HepG2 (cell line): ENCODE measurements around the gene FRMD8. TPM values are rescaled to one million over a fixed set of nuclear protein-coding genes. Genes with fewer than 3 reads are reported as not detected.
A peak's percentile ranks its signal among the peaks of the same experiment; 100 is the strongest.

Experiments used
- ASH2L ChIP-seq: fragments of 300-600, 200-600 bp; sonication (generic); IDR thresholded peaks from 2 replicates; pipeline ENCODE4 v1.7.0; 2017; ENCODE audit warnings: low read depth, mild to moderate bottlenecking, moderate library complexity, mixed read lengths, low read length; ENCODE audit not compliant: insufficient read length
- HDAC1 ChIP-seq: sonication (generic); formaldehyde crosslinking; IDR thresholded peaks from 2 replicates; pipeline ENCODE4 v1.5.1; 2020; ENCODE audit warnings: mild to moderate bottlenecking, missing genetic modification reagents
- POLR2AphosphoS5 ChIP-seq: IDR thresholded peaks from 2 replicates; pipeline ENCODE4 v1.6.1; 2012; ENCODE audit warnings: low read depth, low read length
- RAD21 ChIP-seq: fragments of 450-650 bp; formaldehyde crosslinking; IDR thresholded peaks from 2 replicates; pipeline ENCODE4 v1.5.0; 2020; ENCODE audit warnings: mild to moderate bottlenecking
- RBFOX2 ChIP-seq: fragments of 200-400 bp; formaldehyde crosslinking; IDR thresholded peaks from 2 replicates; pipeline ENCODE4 v1.6.1; 2017; ENCODE audit warnings: low read depth, mild to moderate bottlenecking, low read length
- SAFB2 ChIP-seq: sonication (generic); formaldehyde crosslinking; IDR thresholded peaks from 2 replicates; pipeline ENCODE4 v1.5.1; 2020; ENCODE audit warnings: missing genetic modification reagents, low read depth, mild to moderate bottlenecking, borderline replicate concordance
- SNRNP70 ChIP-seq: fragments of 200-400 bp; formaldehyde crosslinking; IDR thresholded peaks from 2 replicates; pipeline ENCODE4 v1.6.1; 2017; ENCODE audit warnings: mild to moderate bottlenecking, low read depth, low read length, moderate library complexity
- ZC3H4 ChIP-seq: sonication (generic); formaldehyde crosslinking; IDR thresholded peaks from 2 replicates; pipeline ENCODE4 v1.4.0; 2020; ENCODE audit warnings: missing genetic modification reagents, borderline replicate concordance
- ZFP36L1 ChIP-seq: sonication (generic); formaldehyde crosslinking; IDR thresholded peaks from 2 replicates; pipeline ENCODE4 v1.8.0; 2022; ENCODE audit warnings: mild to moderate bottlenecking, missing genetic modification reagents, moderate library complexity
- ZNF569 ChIP-seq: sonication (generic); formaldehyde crosslinking; IDR thresholded peaks from 2 replicates; pipeline ENCODE4 v1.5.0; 2020; ENCODE audit warnings: mild to moderate bottlenecking, missing genetic modification reagents, moderate library complexity, borderline replicate concordance
- ZNF766 ChIP-seq: sonication (generic); formaldehyde crosslinking; IDR thresholded peaks from 2 replicates; pipeline ENCODE4 v1.5.0; 2020; ENCODE audit warnings: missing genetic modification reagents, borderline replicate concordance
- polyA plus RNA-seq, 8 experiments: library from polyadenylated mRNA; depleted of rRNA in 3 of 8; stranded (reverse) in 7 of 8; unstranded in 1 of 8; fragments of >200 nt; fragmentation: Illumina TruSeq in 4 of 8; extraction: Trizol in 4 of 8; gene quantifications; 2 replicates each; pipeline versions ENCODE4 v1.2.1 to v1.2.3, GENCODE V29; 2011 to 2016; ENCODE audit warnings: low read depth in 4 of 8, missing spikeins in 1 of 8, mixed read lengths in 1 of 8; ENCODE audit not compliant: insufficient read depth in 1 of 8
- total RNA-seq, 5 experiments: library from RNA; depleted of rRNA; stranded (reverse); fragments of >200 nt; fragmentation: Illumina TruSeq; extraction: Trizol; gene quantifications; 2 replicates each; pipeline ENCODE4 v1.2.3, GENCODE V29; 2016; ENCODE audit warnings: low read depth in 1 of 5
- TF ChIP-seq, protein P1 (sequence below): sonication (generic); formaldehyde crosslinking; IDR thresholded peaks from 2 replicates; pipeline ENCODE4 v1.9.0; 2021; ENCODE audit warnings: mild to moderate bottlenecking, missing genetic modification reagents
- TF ChIP-seq, protein P2 (sequence below): sonication (generic); formaldehyde crosslinking; IDR thresholded peaks from 2 replicates; pipeline ENCODE4 v1.9.0; 2021; ENCODE audit warnings: missing genetic modification reagents, mild to moderate bottlenecking, borderline replicate concordance
- TF ChIP-seq, protein P3 (sequence below): IDR thresholded peaks from 2 replicates; pipeline ENCODE4 v1.6.1; 2012; ENCODE audit warnings: low read depth, low read length, improper control_type of control experiment
- TF ChIP-seq, protein P4 (sequence below): sonication (generic); formaldehyde crosslinking; IDR thresholded peaks from 2 replicates; pipeline ENCODE4 v1.5.0; 2020; ENCODE audit warnings: missing genetic modification reagents
- TF ChIP-seq, protein P5 (sequence below): sonication (generic); formaldehyde crosslinking; conservative IDR thresholded peaks from 2 replicates; pipeline ENCODE4 v1.4.0; 2020; ENCODE audit warnings: missing genetic modification reagents

FRMD8 gene
- total and polyA plus RNA-seq, 2 of the 13 experiments (the other 11 are each of a cell fraction or from before 2014, with no cell fraction given): 5.8 to 20.6 TPM

DNA sequence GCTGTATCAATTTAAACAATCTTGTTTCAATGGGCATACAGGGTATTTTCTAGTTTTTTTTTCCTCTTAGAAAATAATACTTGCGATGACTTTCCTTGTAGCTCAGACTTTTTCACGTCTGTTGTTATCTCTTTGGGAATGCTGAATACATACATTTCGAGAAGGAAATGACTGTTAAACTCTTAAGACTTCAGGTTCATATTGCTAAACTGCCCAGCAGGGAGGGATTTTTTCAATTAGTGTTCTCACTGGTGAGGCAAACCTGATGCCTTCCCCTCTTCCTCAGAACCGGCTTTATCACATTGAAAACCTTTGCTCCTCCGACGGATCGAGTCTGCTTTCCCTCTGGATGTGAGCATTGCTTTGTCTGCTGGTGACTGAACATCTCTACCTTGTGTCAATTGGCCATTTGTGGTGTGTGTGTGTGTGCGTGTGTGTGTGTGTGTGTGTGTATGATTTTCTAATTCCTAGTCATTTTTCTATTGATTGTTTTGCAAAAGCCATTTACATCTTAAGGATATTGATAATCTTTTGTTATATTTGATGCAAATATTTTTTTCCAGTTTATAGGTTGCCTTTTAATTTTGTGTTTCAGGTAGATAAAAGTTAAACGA lies 42.7 kb downstream of the FRMD8 start (continued):
- TF ChIP-seq, protein P1, sequence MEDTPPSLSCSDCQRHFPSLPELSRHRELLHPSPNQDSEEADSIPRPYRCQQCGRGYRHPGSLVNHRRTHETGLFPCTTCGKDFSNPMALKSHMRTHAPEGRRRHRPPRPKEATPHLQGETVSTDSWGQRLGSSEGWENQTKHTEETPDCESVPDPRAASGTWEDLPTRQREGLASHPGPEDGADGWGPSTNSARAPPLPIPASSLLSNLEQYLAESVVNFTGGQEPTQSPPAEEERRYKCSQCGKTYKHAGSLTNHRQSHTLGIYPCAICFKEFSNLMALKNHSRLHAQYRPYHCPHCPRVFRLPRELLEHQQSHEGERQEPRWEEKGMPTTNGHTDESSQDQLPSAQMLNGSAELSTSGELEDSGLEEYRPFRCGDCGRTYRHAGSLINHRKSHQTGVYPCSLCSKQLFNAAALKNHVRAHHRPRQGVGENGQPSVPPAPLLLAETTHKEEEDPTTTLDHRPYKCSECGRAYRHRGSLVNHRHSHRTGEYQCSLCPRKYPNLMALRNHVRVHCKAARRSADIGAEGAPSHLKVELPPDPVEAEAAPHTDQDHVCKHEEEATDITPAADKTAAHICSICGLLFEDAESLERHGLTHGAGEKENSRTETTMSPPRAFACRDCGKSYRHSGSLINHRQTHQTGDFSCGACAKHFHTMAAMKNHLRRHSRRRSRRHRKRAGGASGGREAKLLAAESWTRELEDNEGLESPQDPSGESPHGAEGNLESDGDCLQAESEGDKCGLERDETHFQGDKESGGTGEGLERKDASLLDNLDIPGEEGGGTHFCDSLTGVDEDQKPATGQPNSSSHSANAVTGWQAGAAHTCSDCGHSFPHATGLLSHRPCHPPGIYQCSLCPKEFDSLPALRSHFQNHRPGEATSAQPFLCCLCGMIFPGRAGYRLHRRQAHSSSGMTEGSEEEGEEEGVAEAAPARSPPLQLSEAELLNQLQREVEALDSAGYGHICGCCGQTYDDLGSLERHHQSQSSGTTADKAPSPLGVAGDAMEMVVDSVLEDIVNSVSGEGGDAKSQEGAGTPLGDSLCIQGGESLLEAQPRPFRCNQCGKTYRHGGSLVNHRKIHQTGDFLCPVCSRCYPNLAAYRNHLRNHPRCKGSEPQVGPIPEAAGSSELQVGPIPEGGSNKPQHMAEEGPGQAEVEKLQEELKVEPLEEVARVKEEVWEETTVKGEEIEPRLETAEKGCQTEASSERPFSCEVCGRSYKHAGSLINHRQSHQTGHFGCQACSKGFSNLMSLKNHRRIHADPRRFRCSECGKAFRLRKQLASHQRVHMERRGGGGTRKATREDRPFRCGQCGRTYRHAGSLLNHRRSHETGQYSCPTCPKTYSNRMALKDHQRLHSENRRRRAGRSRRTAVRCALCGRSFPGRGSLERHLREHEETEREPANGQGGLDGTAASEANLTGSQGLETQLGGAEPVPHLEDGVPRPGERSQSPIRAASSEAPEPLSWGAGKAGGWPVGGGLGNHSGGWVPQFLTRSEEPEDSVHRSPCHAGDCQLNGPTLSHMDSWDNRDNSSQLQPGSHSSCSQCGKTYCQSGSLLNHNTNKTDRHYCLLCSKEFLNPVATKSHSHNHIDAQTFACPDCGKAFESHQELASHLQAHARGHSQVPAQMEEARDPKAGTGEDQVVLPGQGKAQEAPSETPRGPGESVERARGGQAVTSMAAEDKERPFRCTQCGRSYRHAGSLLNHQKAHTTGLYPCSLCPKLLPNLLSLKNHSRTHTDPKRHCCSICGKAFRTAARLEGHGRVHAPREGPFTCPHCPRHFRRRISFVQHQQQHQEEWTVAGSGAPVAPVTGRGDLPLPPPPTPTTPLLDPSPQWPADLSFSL (CRISPR knock-in tag): peak; percentile 92
- TF ChIP-seq ZNF766 (CRISPR knock-in tag): no peak
- peak; percentile 26 for TF ChIP-seq ASH2L
- TF ChIP-seq RAD21 (CRISPR knock-in tag): 0 out of 2 replicates have a peak, but pooled peaks have one; percentile 8
- peak; percentile 62; the same call in 1 of the 2 replicates for TF ChIP-seq POLR2AphosphoS5
- TF ChIP-seq, protein P2, sequence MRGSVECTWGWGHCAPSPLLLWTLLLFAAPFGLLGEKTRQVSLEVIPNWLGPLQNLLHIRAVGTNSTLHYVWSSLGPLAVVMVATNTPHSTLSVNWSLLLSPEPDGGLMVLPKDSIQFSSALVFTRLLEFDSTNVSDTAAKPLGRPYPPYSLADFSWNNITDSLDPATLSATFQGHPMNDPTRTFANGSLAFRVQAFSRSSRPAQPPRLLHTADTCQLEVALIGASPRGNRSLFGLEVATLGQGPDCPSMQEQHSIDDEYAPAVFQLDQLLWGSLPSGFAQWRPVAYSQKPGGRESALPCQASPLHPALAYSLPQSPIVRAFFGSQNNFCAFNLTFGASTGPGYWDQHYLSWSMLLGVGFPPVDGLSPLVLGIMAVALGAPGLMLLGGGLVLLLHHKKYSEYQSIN (CRISPR knock-in tag): no peak
- 0 out of 2 replicates have a peak, but pooled peaks have one; percentile 54 for TF ChIP-seq ZC3H4
- 0 out of 2 replicates have a peak, but pooled peaks have one; percentile 8 for TF ChIP-seq SNRNP70
- TF ChIP-seq, protein P3, sequence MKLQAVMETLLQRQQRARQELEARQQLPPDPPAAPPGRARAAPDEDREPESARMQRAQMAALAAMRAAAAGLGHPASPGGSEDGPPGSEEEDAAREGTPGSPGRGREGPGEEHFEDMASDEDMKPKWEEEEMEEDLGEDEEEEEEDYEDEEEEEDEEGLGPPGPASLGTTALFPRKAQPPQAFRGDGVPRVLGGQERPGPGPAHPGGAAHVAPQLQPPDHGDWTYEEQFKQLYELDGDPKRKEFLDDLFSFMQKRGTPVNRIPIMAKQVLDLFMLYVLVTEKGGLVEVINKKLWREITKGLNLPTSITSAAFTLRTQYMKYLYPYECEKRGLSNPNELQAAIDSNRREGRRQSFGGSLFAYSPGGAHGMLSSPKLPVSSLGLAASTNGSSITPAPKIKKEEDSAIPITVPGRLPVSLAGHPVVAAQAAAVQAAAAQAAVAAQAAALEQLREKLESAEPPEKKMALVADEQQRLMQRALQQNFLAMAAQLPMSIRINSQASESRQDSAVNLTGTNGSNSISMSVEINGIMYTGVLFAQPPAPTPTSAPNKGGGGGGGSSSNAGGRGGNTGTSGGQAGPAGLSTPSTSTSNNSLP: peak; percentile 51; the same call in 1 of the 2 replicates
- 0 out of 2 replicates have a peak, but pooled peaks have one; percentile 13 for TF ChIP-seq SAFB2
- no peak for TF ChIP-seq ZNF569 (CRISPR knock-in tag)
- TF ChIP-seq, protein P4, sequence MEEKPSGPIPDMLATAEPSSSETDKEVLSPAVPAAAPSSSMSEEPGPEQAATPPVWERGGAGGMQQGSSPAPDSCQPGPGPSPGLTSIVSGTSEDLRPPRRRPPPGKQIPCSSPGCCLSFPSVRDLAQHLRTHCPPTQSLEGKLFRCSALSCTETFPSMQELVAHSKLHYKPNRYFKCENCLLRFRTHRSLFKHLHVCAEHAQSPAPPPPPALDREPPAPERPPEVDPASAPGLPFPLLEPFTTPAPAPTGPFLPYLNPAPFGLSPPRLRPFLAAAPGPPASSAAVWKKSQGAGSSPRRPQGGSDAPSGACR (CRISPR knock-in tag): no peak
- TF ChIP-seq RBFOX2: peak; percentile 42; the same call in 1 of the 2 replicates
- TF ChIP-seq, protein P5, sequence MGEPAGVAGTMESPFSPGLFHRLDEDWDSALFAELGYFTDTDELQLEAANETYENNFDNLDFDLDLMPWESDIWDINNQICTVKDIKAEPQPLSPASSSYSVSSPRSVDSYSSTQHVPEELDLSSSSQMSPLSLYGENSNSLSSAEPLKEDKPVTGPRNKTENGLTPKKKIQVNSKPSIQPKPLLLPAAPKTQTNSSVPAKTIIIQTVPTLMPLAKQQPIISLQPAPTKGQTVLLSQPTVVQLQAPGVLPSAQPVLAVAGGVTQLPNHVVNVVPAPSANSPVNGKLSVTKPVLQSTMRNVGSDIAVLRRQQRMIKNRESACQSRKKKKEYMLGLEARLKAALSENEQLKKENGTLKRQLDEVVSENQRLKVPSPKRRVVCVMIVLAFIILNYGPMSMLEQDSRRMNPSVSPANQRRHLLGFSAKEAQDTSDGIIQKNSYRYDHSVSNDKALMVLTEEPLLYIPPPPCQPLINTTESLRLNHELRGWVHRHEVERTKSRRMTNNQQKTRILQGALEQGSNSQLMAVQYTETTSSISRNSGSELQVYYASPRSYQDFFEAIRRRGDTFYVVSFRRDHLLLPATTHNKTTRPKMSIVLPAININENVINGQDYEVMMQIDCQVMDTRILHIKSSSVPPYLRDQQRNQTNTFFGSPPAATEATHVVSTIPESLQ (CRISPR knock-in tag): no peak
- 0 out of 2 replicates have a peak, but pooled peaks have one; percentile 28 for TF ChIP-seq HDAC1
- TF ChIP-seq ZFP36L1 (CRISPR knock-in tag): 0 out of 2 replicates have a peak, but pooled peaks have one; percentile 33
